Prostate gland (tissue), 2 donors: ENCODE results near the gene PTPRT. TPM values are rescaled to one million over a fixed set of nuclear protein-coding genes. Genes with fewer than 3 reads are reported as not detected.

ENCODE experiments used
- DNase-seq: peaks from one replicate; pipeline ENCODE4 v3.0.0-alpha.2; 2019; ENCODE audit warnings: low spot score
- H3K27ac ChIP-seq, 2 donors: fragments of 200-600 bp; sonication (generic); 2 replicates each; pipeline ENCODE4 v1.5.1; 2017 to 2019
- H3K27me3 ChIP-seq: fragments of 200-600 bp; sonication (generic); replicated peaks from 2 replicates; pipeline ENCODE4 v1.5.1; 2019; ENCODE audit not compliant: insufficient read depth
- H3K36me3 ChIP-seq, 2 donors: fragments of 200-600 bp; sonication (generic); 1 replicate in 1 of 2; 2 replicates in 1 of 2; pipeline versions ENCODE4 v1.5.1 to v1.8.1; 2017 to 2019
- H3K4me1 ChIP-seq: fragments of 200-600 bp; sonication (generic); replicated peaks from 2 replicates; pipeline ENCODE4 v1.5.1; 2019
- H3K4me3 ChIP-seq, 2 donors: fragments of 200-600 bp; sonication (generic); 2 replicates each; pipeline ENCODE4 v1.5.1; 2017 to 2019
- H3K9me3 ChIP-seq: fragments of 200-600 bp; sonication (generic); 2 replicates; pipeline ENCODE4 v1.5.1; 2017
- POLR2A ChIP-seq: fragments of 450-650 bp; IDR thresholded peaks from one replicate; pipeline ENCODE4 v1.6.1; 2016; ENCODE audit warnings: antibody characterized with exemption, mild to moderate bottlenecking
- POLR2AphosphoS5 ChIP-seq: sonication (generic); formaldehyde crosslinking; IDR thresholded peaks from one replicate; pipeline ENCODE4 v1.6.1; 2017; ENCODE audit warnings: antibody characterized with exemption
- WGBS: methylation state at CpG from one replicate; pipeline ENCODE4 v1.1.5; 2018; 5-methylcytosine and 5-hydroxymethylcytosine counted together
- intact Hi-C: fragments of 100-400 bp; cut with DNase I; formaldehyde crosslinking; loops from one replicate; pipeline ENCODE4 v1.14.2; 2022
- total RNA-seq, 2 donors: library from RNA; depleted of rRNA; stranded (reverse); fragments of >200 nt; gene quantifications; one replicate each; pipeline ENCODE4 v1.1.0, GENCODE V29; 2016
- TF ChIP-seq, protein P1 (sequence below), 4 experiments: fragments of 200-600 bp in 2 of 4; fragments of 450-650 bp in 2 of 4; sonication (generic) in 2 of 4; IDR thresholded peaks; 1 replicate in 3 of 4; 2 replicates in 1 of 4; pipeline ENCODE4 v1.5.1; 2016 to 2019; ENCODE audit warnings: antibody characterized with exemption in 4 of 4, mild to moderate bottlenecking in 2 of 4, moderate library complexity in 2 of 4

The PTPRT gene
- total RNA-seq, 2 donors from 2014 or later = 1.5 to 3.5 TPM

DNA sequence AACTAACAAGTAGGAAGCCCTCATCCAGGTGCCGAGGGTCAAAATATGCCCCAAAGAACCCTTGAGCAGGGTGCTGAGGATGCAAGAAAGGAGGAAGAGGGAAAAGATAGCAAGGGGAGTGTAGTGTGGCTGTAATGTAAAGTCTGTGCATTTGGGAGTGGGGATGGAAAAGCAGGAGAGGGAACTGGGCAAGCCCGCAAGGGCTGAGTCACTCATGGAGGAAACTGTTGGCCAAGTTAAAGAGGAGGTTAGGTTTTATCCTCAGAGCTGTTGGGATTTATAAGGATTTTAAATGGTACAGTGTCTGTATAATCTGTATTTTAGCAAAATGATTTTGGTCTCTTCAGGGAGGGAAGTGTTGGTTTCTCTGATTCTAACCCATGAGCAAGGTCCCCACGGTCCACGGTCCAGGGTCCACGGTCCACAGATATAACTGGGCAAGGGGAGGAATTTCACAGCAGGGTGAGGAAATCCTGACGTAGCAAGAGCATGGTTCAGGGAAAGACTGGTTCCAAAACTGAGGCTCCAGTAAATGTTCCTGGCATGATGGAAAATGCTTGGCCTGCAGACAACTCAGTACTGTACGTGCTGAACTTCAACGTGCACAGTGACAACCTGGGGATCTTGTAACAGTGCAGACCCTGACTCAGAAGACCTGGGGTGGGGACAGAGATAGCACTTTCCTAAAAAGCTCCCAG is 759.8 kb downstream of the PTPRT start:
- Histone ChIP-seq H3K4me1 (no peaks in the 10 kb centered on the region), H3K36me3 (no peaks in the 10 kb centered on the region), H3K27ac (no peak overlapping the region), H3K27me3 (no peaks in the 10 kb centered on the region), H3K4me3 (no peak overlapping the region), H3K9me3 (no peaks in the 10 kb centered on the region)
- TF ChIP-seq POLR2A = no peak
- TF ChIP-seq, protein P1, sequence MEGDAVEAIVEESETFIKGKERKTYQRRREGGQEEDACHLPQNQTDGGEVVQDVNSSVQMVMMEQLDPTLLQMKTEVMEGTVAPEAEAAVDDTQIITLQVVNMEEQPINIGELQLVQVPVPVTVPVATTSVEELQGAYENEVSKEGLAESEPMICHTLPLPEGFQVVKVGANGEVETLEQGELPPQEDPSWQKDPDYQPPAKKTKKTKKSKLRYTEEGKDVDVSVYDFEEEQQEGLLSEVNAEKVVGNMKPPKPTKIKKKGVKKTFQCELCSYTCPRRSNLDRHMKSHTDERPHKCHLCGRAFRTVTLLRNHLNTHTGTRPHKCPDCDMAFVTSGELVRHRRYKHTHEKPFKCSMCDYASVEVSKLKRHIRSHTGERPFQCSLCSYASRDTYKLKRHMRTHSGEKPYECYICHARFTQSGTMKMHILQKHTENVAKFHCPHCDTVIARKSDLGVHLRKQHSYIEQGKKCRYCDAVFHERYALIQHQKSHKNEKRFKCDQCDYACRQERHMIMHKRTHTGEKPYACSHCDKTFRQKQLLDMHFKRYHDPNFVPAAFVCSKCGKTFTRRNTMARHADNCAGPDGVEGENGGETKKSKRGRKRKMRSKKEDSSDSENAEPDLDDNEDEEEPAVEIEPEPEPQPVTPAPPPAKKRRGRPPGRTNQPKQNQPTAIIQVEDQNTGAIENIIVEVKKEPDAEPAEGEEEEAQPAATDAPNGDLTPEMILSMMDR (IDR thresholded peaks at IDR 0.05) = no peak
- TF ChIP-seq POLR2AphosphoS5 = no peak
- WGBS = 74% methylated on average over 8 of the region's 8 CpGs
- no peak for DNase-seq
- intact Hi-C loops = no loop called here

DNA sequence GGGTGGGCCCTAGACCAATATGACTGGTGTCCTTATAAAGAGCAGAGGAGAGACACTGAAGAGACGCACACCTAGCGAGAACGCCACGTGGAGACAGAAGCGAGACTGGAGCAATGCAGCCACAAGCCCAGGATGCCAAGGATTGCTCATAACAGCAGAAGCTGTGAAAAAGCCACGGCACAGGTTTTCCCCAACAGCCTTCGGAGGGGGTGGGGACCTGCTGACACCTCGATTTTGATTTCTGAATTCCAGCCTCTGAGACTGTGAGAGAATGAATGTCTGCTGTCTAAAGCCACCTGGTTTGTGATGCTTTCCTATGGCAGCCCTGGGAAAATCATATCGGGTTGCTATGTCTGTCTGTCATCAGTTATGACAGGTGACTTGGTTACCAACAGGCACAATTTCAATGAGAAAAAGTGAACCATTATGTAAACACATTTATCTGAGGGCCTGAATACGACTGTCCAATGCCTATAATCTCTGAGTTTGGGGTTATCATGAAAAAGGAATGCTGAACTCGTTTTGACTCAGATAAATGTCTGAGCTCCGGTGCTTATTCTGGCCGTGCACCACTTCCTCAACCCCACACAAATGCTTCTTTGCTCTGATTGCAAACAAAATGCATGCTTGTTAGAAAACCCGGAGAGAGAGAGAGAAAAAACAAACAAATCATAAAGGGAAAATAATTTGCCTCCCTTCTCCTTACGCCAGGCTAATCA is 769.7 kb downstream of the PTPRT start:
- intact Hi-C loops = no loop called here
- H3K27me3 ChIP-seq = no peaks in the 10 kb centered on the region
- H3K4me1 ChIP-seq = no peaks in the 10 kb centered on the region
- DNase-seq = no peak
- TF ChIP-seq POLR2AphosphoS5 (no peak), POLR2A (no peak)
- TF ChIP-seq, protein P1 (IDR thresholded peaks at IDR 0.05) = no peak
- WGBS = 56% methylated on average over 15 of the region's 15 CpGs
- H3K27ac ChIP-seq = no peak overlapping the region
- H3K36me3 ChIP-seq = no peaks in the 10 kb centered on the region
- H3K9me3 ChIP-seq = no peaks in the 10 kb centered on the region
- no peak overlapping the region for H3K4me3 ChIP-seq

DNA sequence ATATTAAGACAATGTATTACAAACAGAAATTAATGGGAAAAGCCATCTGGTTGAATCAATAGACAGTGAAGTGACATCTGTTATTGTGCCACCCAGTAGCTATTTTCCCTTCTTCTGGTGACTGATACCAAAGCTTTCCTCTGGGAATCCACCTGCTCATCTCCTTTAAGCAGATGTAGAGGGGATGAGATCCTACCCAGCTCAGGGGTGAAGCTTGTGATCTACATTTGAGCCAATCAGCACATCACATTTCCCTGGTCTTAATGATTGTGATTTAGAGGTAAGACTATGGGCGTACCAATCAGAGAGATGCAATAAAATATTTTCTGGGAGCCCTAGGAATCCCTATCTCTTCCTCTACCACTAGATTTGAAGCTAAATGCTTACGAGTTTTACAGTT is 782.9 kb downstream of the PTPRT start:
- Histone ChIP-seq H3K27me3 (no peaks in the 10 kb centered on the region), H3K4me1 (no peaks in the 10 kb centered on the region), H3K9me3 (no peaks in the 10 kb centered on the region), H3K27ac (no peak overlapping the region), H3K4me3 (no peak overlapping the region), H3K36me3 (no peaks in the 10 kb centered on the region)
- WGBS = 78% methylated on average over 2 of the region's 2 CpGs
- TF ChIP-seq POLR2AphosphoS5 = no peak
- TF ChIP-seq, protein P1 (IDR thresholded peaks at IDR 0.05) = no peak
- TF ChIP-seq POLR2A = no peak
- DNase-seq = no peak
- intact Hi-C loops = no loop called here

DNA sequence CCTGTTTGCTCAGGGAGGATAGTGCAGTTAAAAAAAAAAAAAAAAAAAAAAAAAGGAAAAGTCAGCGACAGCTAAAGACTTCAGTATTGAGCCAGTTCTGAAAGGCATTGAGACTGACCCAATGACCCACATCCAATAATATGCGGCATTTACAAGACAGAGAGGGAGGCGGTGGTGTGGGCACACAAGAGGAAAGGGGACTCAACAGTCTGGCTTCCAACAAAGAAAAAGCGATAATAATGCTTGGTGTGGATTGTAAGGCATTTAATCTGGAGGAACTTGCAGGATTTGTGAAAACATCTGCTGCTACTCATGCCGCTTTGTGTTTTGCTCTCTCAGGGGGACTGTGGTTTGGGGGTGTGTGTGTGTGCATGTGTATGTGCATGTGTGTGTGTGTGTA is 787.3 kb downstream of the PTPRT start:
- DNase-seq = no peak
- intact Hi-C loops = no loop called here
- TF ChIP-seq, protein P1 (IDR thresholded peaks at IDR 0.05) = no peak
- TF ChIP-seq POLR2AphosphoS5 (no peak), POLR2A (no peak)
- WGBS = 52% methylated on average over 5 of the region's 5 CpGs
- H3K4me3 ChIP-seq = no peak overlapping the region
- no peaks in the 10 kb centered on the region for H3K4me1 ChIP-seq
- no peaks in the 10 kb centered on the region for H3K9me3 ChIP-seq
- H3K36me3 ChIP-seq = no peaks in the 10 kb centered on the region
- no peak overlapping the region for H3K27ac ChIP-seq
- no peaks in the 10 kb centered on the region for H3K27me3 ChIP-seq

DNA sequence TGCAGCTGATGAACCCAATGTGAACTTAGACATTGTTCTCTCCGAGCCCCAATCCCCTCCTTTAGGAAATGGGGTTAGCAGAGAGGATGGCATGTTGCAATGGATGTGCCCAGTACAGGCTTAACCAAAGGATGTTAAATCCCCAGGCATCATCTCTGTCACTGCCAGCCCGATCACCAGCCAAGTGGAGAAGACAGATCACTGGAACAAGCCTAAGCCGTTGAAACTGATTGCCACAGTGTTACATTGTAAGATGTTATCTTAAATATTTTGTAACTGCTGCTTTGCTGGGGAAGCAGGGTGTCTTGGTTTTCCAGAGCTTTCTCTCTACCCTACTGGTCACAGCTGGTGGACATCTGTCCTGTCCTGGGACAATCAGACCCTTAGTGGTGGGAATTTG is 788.1 kb downstream of the PTPRT start:
- TF ChIP-seq POLR2A = no peak
- TF ChIP-seq, protein P1 (IDR thresholded peaks at IDR 0.05) = no peak
- no peak for TF ChIP-seq POLR2AphosphoS5
- no peak for DNase-seq
- Histone ChIP-seq H3K27me3 (no peaks in the 10 kb centered on the region), H3K9me3 (no peaks in the 10 kb centered on the region), H3K4me1 (no peaks in the 10 kb centered on the region), H3K4me3 (no peak overlapping the region), H3K27ac (no peak overlapping the region), H3K36me3 (no peaks in the 10 kb centered on the region)
- intact Hi-C loops = no loop called here
- WGBS = 54% methylated on average over 3 of the region's 3 CpGs
